ENCODE data around the gene IL17RC. TPM values are rescaled to one million over a fixed set of nuclear protein-coding genes. Genes with fewer than 3 reads are reported as not detected.
"Not testable (repeated sequence)": the region's sequence is repeated elsewhere in the genome, so short reads cannot be mapped to it uniquely, and the experiment has no call there.

IL17RC gene
- total RNA-seq, 1 donor from 2014 or later = 21.3 TPM

GRCh38 chr3:9875448-9875847 lies 41.5 kb upstream of the IL17RC start:
- no peaks in the 10 kb centered on the region for H3K9me3 Mint-ChIP-seq (ENCODE audit: low read depth)
- H3K27ac Mint-ChIP-seq (ENCODE audit: unreplicated experiment) = no peak overlapping the region
- no peaks in the 10 kb centered on the region for H3K27me3 Mint-ChIP-seq (ENCODE audit: low read depth)
- no peak overlapping the region for H3K4me3 Mint-ChIP-seq (ENCODE audit: unreplicated experiment)
- H3K4me1 Mint-ChIP-seq (ENCODE audit: low read depth) = no peaks in the 10 kb centered on the region
- DNase-seq (ENCODE audit: low spot score) = no peak
- no peak for TF ChIP-seq CTCF (IDR thresholded peaks at IDR 0.05)
- no peaks in the 10 kb centered on the region for H3K36me3 Mint-ChIP-seq (ENCODE audit: low read depth)

- H3K27me3 Mint-ChIP-seq (ENCODE audit: low read depth); DNase-seq (ENCODE audit: low spot score); H3K27ac Mint-ChIP-seq (ENCODE audit: unreplicated experiment); H3K9me3 Mint-ChIP-seq (ENCODE audit: low read depth); H3K4me3 Mint-ChIP-seq (ENCODE audit: unreplicated experiment); H3K4me1 Mint-ChIP-seq (ENCODE audit: low read depth); H3K36me3 Mint-ChIP-seq (ENCODE audit: low read depth): not testable (repeated sequence)
These were observed 40.6 kb upstream of the IL17RC start for GRCh38 chr3:9876255-9876654.

GRCh38 chr3:9876991-9877390 lies 39.9 kb upstream of the IL17RC start:
- TF ChIP-seq CTCF (IDR thresholded peaks at IDR 0.05) = no peak
- Mint-ChIP-seq H3K36me3 (ENCODE audit: low read depth) (no peaks in the 10 kb centered on the region), H3K4me1 (ENCODE audit: low read depth) (no peaks in the 10 kb centered on the region), H3K9me3 (ENCODE audit: low read depth) (no peaks in the 10 kb centered on the region), H3K27me3 (ENCODE audit: low read depth) (no peaks in the 10 kb centered on the region), H3K27ac (ENCODE audit: unreplicated experiment) (no peak overlapping the region), H3K4me3 (ENCODE audit: unreplicated experiment) (no peak overlapping the region)
- no peak for DNase-seq (ENCODE audit: low spot score)

GRCh38 chr3:9878700-9879099 lies 38.2 kb upstream of the IL17RC start:
- DNase-seq (ENCODE audit: low spot score) = no peak
- H3K9me3 Mint-ChIP-seq (ENCODE audit: low read depth) = no peaks in the 10 kb centered on the region
- H3K27me3 Mint-ChIP-seq (ENCODE audit: low read depth) = no peaks in the 10 kb centered on the region
- no peaks in the 10 kb centered on the region for H3K36me3 Mint-ChIP-seq (ENCODE audit: low read depth)
- H3K4me1 Mint-ChIP-seq (ENCODE audit: low read depth) = no peaks in the 10 kb centered on the region
- H3K4me3 Mint-ChIP-seq (ENCODE audit: unreplicated experiment) = no peak overlapping the region
- no peak overlapping the region for H3K27ac Mint-ChIP-seq (ENCODE audit: unreplicated experiment)
- no peak for TF ChIP-seq CTCF (IDR thresholded peaks at IDR 0.05)

- Mint-ChIP-seq H3K4me3 (ENCODE audit: unreplicated experiment) (no peak within 1 kb of the TSS), H3K36me3 (ENCODE audit: low read depth) (no peaks in the 10 kb centered on the region), H3K4me1 (ENCODE audit: low read depth) (peaks cover 8% of the 10 kb centered on the region), H3K27ac (ENCODE audit: unreplicated experiment) (no peak within 1 kb of the TSS), H3K27me3 (ENCODE audit: low read depth) (no peaks in the 10 kb centered on the region), H3K9me3 (ENCODE audit: low read depth) (no peaks in the 10 kb centered on the region)
- no peak for TF ChIP-seq CTCF (IDR thresholded peaks at IDR 0.05)
- no peak for DNase-seq (ENCODE audit: low spot score)
These were observed 36.9 kb upstream of the IL17RC start, which contains the start of gene CIDEC for GRCh38 chr3:9879830-9880549. TSS of gene CIDEC (minus strand) at chr3:9880253. CDS start at chr3:9878486, 1,767 bp downstream.

GRCh38 chr3:9881441-9881840 lies 35.5 kb upstream of the IL17RC start:
- H3K4me1 Mint-ChIP-seq (ENCODE audit: low read depth) = peaks cover 8% of the 10 kb centered on the region

More at GRCh38 chr3:9881441-9881840, 35.5 kb upstream of the IL17RC start:
- no peak overlapping the region for H3K4me3 Mint-ChIP-seq (ENCODE audit: unreplicated experiment)
- no peak for DNase-seq (ENCODE audit: low spot score)
- no peak for TF ChIP-seq CTCF (IDR thresholded peaks at IDR 0.05)
- H3K27ac Mint-ChIP-seq (ENCODE audit: unreplicated experiment) = no peak overlapping the region
- H3K27me3 Mint-ChIP-seq (ENCODE audit: low read depth) = no peaks in the 10 kb centered on the region
- H3K36me3 Mint-ChIP-seq (ENCODE audit: low read depth) = no peaks in the 10 kb centered on the region
- no peaks in the 10 kb centered on the region for H3K9me3 Mint-ChIP-seq (ENCODE audit: low read depth)
